GM18867 (cell line): ENCODE data around the gene CCDC74B.
"Not testable (repeated sequence)": the region's sequence is repeated elsewhere in the genome, so short reads cannot be mapped to it uniquely, and the experiment has no call there.

Source experiments
- ATAC-seq: cut with Tn5 transposase; IDR thresholded peaks from one replicate; pipeline ENCODE4 v1.9.1; 2021; ENCODE audit warnings: mild to moderate bottlenecking, moderate library complexity; ENCODE audit not compliant: unreplicated experiment

The CCDC74B gene

GRCh38 chr2:130150181-130151144 lies 5.6 kb upstream of the CCDC74B start:
- ATAC-seq = no peak

GRCh38 chr2:130148515-130148914 lies 3.6 kb upstream of the CCDC74B start:
- ATAC-seq = not testable (repeated sequence)

- peak; percentile 42 for ATAC-seq
These were observed 1.5 kb downstream of the CCDC74B start for GRCh38 chr2:130143266-130144039.

GRCh38 chr2:130142396-130143265 lies 2.3 kb downstream of the CCDC74B start:
- ATAC-seq = not testable (repeated sequence)

- not testable (repeated sequence) for ATAC-seq
These were observed 3.1 kb downstream of the CCDC74B start for GRCh38 chr2:130141645-130142370.

- not testable (repeated sequence) for ATAC-seq
These were observed 3.9 kb downstream of the CCDC74B start for GRCh38 chr2:130141002-130141401.

- ATAC-seq = not testable (repeated sequence)
These were observed 4.4 kb downstream of the CCDC74B start for GRCh38 chr2:130140516-130140915.

- not testable (repeated sequence) for ATAC-seq
These were observed 5.3 kb downstream of the CCDC74B start for GRCh38 chr2:130139331-130140280.

GRCh38 chr2:130138841-130139251 lies 6.1 kb downstream of the CCDC74B start:
- not testable (repeated sequence) for ATAC-seq

- ATAC-seq = not testable (repeated sequence)
These were observed 6.6 kb downstream of the CCDC74B start for GRCh38 chr2:130138326-130138725.

- not testable (repeated sequence) for ATAC-seq
These were observed 7.8 kb downstream of the CCDC74B start for GRCh38 chr2:130137118-130137517.

GRCh38 chr2:130136546-130136945 lies 8.4 kb downstream of the CCDC74B start:
- ATAC-seq = not testable (repeated sequence)

- no peak for ATAC-seq
These were observed 9.0 kb downstream of the CCDC74B start for GRCh38 chr2:130135692-130136541.

- not testable (repeated sequence) for ATAC-seq
These were observed 15.6 kb downstream of the CCDC74B start, which contains the start of gene POTEF for GRCh38 chr2:130129120-130129829. Gene POTEF, minus strand, starts transcription at chr2:130129222. Its CDS starts 8,707 bp downstream, at chr2:130120515.

GRCh38 chr2:130128464-130128863 lies 16.4 kb downstream of the CCDC74B start:
- not testable (repeated sequence) for ATAC-seq

GRCh38 chr2:130127726-130128125 lies 17.2 kb downstream of the CCDC74B start:
- not testable (repeated sequence) for ATAC-seq

- not testable (repeated sequence) for ATAC-seq
These were observed 24.0 kb downstream of the CCDC74B start for GRCh38 chr2:130120924-130121323.
